GM18519 (cell line): Measurements from ENCODE around the gene GTPBP4.
A peak's percentile ranks its signal among the peaks of the same experiment; 100 is the strongest.
"Not testable (repeated sequence)": the region's sequence is repeated elsewhere in the genome, so short reads cannot be mapped to it uniquely, and the experiment has no call there.

Experiments used
- ATAC-seq: cut with Tn5 transposase; IDR thresholded peaks from one replicate; pipeline ENCODE4 v1.9.1; 2021; ENCODE audit warnings: mild to moderate bottlenecking, moderate library complexity; ENCODE audit not compliant: unreplicated experiment, low FRiP score

The GTPBP4 gene

GRCh38 chr10:1020958-1021357 lies 32.7 kb downstream of the GTPBP4 start:
- ATAC-seq: no peak

DNA sequence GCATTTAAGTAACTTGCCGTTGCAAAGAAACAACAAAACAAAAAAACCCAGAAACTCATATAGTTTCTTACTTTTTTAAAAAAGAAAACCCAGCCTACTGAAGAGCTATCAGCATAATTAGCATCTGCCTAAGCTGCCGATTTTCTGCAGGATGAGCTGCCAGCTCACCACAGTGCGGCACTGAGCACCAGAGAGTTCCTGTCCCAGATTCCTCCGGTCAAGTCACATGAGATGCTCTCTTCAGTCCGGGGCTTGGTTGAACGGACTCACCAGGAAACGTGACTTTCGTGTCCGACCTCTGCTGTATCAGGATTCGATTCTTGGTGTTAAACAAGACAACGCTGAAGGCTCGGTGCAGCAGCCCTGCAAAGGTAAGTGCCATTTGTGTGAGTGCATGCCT lies 34.2 kb downstream of the GTPBP4 start:
- no peak for ATAC-seq

GRCh38 chr10:1024103-1024502 lies 35.9 kb downstream of the GTPBP4 start:
- no peak for ATAC-seq

- ATAC-seq: no peak
Measured at GRCh38 chr10:1025683-1026082, 37.4 kb downstream of the GTPBP4 start, which contains the start of gene IDI2. Gene IDI2 (minus strand): TSS chr10:1025859. CDS start chr10:1024723, 1,136 bp downstream.

DNA sequence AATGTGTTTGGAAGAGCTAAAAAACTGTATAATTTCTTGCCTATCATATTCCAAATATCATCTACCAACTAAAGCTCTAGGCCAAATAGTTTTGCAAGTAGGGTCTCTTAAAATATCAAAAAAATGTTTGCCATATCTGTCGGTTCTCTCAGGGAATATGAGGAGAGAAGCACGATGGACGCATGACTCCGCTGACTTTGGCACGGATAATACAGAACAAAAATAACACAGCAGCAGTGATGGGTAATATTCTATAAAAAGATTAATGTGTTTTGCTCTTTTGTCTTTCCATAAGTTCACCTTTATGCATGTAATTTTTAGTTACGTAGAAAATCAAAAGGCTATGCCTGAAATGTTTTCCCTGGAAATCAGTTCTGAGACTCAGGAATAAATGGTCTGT lies 38.3 kb downstream of the GTPBP4 start:
- ATAC-seq: no peak

- ATAC-seq: no peak
Measured at GRCh38 chr10:1029838-1030237, 41.6 kb downstream of the GTPBP4 start.

DNA sequence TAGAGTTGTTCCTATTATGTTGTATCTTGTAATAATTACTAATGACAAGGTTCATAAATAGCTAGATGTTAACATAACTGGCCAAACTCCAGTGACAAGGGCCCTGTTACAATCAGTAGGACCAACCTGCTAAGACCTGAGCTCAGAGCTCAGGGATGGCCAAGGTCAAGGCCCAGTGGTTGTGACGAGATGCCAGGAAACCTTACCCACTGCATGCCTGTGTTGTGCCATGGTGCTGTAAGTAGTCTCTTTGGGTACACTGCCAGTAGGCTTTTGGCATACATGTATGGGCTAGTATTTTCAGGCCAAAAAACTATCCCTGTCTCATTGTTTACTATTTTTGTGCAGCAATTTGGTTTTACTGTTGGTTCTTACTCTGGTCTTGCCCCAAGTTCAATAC lies 45.4 kb downstream of the GTPBP4 start:
- no peak for ATAC-seq

GRCh38 chr10:1034758-1035157 lies 46.5 kb downstream of the GTPBP4 start:
- ATAC-seq: no peak

GRCh38 chr10:1035201-1035600 lies 47.0 kb downstream of the GTPBP4 start:
- ATAC-seq: no peak

DNA sequence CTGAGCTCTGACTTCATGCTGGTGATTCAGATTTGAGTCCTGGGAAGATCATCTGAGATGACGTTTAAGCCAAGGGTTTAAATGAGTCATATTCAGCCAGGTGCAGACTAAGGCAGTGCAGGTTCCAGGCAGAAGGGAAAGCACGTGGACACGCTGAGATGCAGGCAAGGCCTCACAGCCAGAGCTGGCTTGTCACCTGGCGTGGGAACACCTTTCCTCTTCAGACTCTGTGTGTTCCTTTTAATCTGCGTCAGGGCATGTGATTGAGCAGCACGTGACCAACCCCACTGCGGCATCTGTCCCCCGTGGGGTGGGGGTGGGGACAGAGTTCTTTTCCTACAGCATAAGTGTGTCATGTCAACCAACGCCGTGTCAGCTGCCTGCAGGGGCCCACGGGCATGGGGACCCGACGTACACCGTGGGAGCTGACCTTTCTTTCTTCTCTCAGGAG lies 48.1 kb downstream of the GTPBP4 start:
- peak; percentile 63 for ATAC-seq

- ATAC-seq: no peak
Measured at GRCh38 chr10:1037098-1037497, 48.9 kb downstream of the GTPBP4 start.

GRCh38 chr10:1038769-1039168 lies 50.5 kb downstream of the GTPBP4 start:
- ATAC-seq: not testable (repeated sequence)

- no peak for ATAC-seq
Measured at GRCh38 chr10:1040133-1040532, 51.9 kb downstream of the GTPBP4 start.

DNA sequence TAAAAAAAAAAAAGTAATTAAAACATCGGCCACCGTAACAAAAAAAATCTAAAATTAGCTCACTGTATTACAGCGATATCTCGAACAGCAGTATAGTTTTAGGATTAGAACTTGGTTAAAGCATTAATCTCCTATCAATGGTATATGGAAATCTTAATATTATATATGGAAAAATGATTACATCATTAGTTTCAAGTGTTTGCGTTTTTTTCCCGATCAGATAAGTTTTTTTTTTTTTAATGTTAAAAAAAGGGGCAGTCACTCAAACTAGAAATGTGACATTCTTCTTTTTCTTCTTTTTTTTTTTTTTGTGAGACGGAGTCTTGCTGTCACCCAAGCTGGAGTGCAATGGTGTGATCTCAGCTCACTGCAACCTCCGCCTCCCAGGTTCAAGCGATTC lies 53.3 kb downstream of the GTPBP4 start:
- no peak for ATAC-seq

DNA sequence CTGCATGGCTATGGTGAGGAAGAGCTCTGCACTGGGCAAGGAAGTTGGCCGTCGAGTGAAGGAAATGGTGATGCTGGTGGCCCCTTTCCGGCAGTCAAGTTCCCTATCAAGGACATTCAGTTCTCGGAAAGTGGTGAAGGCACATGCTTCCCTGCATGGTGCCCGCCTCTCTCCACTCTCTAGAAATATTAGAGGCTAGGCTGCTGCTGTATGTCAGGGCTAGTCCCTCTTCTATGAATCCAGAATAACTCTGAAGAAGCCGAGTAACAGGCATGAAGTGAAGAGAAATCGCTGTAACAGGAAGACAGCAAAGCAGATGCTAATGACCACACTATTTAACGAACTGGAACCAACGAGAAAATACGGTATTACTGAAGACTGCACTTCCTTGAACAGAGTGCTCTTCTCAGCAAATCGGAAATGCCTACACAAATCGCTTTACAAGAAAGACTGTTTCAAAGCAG lies 55.3 kb downstream of the GTPBP4 start:
- peak; percentile 51 for ATAC-seq

DNA sequence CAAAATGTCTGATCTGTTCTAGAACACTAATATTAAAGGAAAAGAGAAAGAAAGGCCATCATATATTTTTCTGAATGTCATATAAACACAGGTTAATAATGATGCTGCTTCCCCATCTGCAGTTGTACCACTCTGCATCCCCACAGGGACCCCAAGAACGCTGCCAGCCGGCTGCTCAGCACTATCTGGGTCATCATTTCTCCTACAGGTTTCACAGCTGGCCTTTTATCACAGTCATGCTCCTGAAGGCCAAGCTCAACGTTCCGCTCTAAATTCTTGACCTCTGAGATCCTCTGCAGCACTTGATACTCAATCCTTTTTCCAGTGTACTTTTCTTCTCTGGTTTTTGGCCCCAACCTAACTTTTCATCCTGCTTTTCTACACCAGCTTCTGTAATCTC lies 55.9 kb downstream of the GTPBP4 start:
- no peak for ATAC-seq

DNA sequence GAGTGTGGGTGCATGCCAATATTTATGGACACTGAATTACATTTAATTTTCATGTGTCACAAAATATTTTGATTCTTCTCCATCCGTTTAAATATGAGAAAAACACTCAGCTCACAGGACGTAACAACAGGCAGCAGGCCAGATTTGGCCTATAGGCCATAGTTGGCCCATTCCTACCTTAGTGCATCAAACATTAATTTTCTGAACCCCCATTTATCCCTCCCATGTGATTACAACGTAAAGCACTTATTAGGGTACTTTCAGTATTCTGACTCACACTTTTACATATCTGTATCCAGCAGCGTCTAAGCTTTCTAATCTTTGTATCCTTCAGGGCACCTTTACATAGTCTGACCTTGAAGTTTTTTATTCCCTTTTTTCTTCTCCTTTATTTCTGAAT lies 56.7 kb downstream of the GTPBP4 start:
- no peak for ATAC-seq

GRCh38 chr10:1045415-1045814 lies 57.2 kb downstream of the GTPBP4 start:
- ATAC-seq: no peak

DNA sequence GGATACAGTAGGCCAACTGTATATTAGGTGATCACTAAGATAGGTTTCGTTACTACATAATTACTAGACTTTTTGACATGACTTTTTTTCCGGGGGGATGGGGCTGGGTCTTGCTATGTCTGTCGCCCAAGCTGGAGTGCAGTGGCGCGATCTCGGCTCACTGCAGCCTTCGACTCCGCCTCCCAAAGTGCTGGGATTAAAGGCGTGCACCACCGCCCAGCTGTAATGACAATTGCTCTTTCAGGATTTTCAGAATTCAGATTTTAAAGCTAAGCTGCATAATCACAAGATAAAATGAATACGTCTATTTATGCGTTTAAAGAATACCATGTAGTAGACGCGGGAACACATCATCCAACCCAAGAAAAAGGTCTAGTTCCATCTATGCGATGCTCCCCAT lies 59.7 kb downstream of the GTPBP4 start:
- no peak for ATAC-seq

- no peak for ATAC-seq
Measured at GRCh38 chr10:1048349-1048731, 60.1 kb downstream of the GTPBP4 start.

DNA sequence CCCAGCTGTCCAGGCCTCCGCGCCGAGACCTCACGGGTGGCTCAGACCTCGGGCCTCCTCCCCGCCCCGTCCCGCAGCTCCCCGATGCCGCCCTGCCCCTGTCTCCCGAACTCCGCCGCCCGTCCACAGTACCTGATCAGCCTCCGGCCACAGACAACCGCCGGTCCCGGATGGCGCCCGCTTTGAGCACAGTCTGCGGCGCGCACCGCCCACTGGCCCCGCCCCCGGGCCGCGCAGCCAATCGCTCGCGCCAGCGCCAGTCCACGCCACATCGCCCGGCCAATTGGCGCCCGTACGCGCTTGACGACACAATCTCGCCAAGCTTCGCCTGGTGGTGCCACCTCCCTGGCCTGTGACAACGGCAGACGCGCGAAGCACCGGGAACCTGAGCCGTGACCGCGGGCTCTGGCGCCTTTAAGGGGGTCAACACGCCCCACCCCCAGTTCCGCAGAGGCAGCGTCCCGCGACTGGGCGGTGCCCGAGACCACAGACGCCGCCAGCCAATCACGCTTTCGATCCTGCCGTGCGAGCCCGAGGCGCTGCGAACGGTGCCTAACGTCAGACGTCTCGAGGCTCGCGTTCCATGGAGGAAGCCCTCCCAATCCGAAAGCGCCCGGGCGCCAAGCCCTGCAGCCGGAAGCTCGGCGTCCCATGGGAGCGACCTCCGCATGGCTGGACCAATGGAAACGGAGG lies 60.6 kb downstream of the GTPBP4 start, which contains the start of gene IDI1:
Gene IDI1 (minus strand): TSS at position 388 of the 693 bp plus-strand sequence. CDS start 116 bp downstream, at position 272.
- peak; percentile 74 for ATAC-seq

DNA sequence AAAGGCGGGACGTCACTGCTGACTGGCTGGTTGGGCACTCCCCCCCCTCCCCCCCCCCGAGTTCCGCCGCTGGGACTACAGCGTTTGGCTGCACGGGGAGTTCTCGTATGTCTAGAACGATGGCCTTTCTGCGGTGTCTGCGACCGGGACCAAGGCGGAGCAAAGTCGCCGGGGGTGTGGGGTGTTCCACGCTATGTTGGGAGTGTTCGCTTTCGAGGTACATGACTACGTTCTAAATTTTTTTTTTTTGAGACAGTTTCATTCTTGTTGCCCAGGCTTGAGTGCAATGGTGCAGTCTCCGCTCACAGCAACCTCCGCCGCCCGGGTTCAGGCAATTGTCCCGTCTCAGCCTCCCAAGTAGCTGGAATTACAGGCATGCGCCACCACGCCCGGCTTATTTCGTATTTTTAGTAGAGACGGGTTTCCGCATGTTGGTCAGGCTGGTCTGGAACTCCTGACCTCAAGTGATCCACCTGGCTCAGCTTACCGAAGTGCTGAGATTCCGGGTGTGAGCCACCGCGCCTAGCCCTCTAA lies 61.3 kb downstream of the GTPBP4 start:
- no peak for ATAC-seq
